ENCODE measurements around the gene MACROD2. TPM values are rescaled to one million over a fixed set of nuclear protein-coding genes. Genes with fewer than 3 reads are reported as not detected.

The MACROD2 gene
- total and polyA plus RNA-seq, 8 donors = 0.78 to 31.3 (median 10.9) TPM; not detected in 1

DNA sequence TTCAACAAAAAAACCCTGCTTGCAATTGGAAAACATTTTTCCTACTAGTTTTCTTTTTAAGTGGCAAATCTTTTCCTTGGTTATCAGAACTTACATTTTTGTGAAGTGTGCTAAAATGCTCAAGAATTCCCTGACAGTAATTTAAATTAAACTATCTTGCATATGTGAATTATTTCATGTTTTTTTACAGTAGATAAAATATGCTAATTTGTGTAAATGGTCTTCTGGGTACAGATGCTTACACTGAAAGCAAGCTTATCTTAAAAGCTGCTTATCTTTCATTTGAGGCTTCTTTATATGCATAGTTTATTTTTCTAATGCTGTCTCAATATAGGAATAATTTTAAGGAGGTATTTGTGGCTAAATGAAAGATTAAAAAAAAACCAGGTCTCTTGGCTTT lies 745.1 kb downstream of the MACROD2 start:
- Histone ChIP-seq H3K36me3 (no peaks in the 10 kb centered on the region), H3K27me3 (no peaks in the 10 kb centered on the region), H3K4me3 (no peak overlapping the region), H3K4me1 (no peaks in the 10 kb centered on the region), H3K27ac (no peak overlapping the region), H3K9me3 (no peaks in the 10 kb centered on the region)
- intact Hi-C loops (cut with DNase I; ENCODE audit: low total_unique reads) = no loop called here
- TF ChIP-seq POLR2A (IDR thresholded peaks at IDR 0.05) (no peak), EP300 (IDR thresholded peaks at IDR 0.05) (no peak), POLR2AphosphoS5 (IDR thresholded peaks at IDR 0.05) (no peak)
- TF ChIP-seq, protein P1, sequence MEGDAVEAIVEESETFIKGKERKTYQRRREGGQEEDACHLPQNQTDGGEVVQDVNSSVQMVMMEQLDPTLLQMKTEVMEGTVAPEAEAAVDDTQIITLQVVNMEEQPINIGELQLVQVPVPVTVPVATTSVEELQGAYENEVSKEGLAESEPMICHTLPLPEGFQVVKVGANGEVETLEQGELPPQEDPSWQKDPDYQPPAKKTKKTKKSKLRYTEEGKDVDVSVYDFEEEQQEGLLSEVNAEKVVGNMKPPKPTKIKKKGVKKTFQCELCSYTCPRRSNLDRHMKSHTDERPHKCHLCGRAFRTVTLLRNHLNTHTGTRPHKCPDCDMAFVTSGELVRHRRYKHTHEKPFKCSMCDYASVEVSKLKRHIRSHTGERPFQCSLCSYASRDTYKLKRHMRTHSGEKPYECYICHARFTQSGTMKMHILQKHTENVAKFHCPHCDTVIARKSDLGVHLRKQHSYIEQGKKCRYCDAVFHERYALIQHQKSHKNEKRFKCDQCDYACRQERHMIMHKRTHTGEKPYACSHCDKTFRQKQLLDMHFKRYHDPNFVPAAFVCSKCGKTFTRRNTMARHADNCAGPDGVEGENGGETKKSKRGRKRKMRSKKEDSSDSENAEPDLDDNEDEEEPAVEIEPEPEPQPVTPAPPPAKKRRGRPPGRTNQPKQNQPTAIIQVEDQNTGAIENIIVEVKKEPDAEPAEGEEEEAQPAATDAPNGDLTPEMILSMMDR (IDR thresholded peaks at IDR 0.05) = no peak
- no peak for DNase-seq

DNA sequence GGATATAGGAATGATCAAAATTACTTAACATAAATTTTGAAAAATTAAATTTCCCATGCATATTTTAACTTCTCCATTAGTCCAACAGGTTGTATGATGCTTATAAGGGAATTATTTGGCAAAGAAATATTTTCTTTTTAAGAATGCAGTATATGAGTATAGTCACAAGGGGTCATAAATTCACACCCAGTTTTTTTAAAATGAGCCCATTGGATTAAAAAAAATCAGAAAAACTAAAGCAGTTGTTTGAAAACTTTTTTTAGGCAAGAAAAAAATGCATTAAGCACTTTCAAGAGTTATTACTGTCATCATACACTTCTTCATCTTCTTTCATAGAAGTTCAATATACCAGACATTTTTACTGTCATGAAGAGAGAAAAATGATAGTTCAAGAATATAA lies 746.3 kb downstream of the MACROD2 start:
- H3K9me3 ChIP-seq = no peaks in the 10 kb centered on the region
- H3K4me1 ChIP-seq = no peaks in the 10 kb centered on the region
- H3K27me3 ChIP-seq = no peaks in the 10 kb centered on the region
- DNase-seq = no peak
- no peaks in the 10 kb centered on the region for H3K36me3 ChIP-seq
- intact Hi-C loops (cut with DNase I; ENCODE audit: low total_unique reads) = no loop called here
- H3K27ac ChIP-seq = no peak overlapping the region
- no peak for TF ChIP-seq EP300 (IDR thresholded peaks at IDR 0.05)
- TF ChIP-seq POLR2AphosphoS5 (IDR thresholded peaks at IDR 0.05) = no peak
- TF ChIP-seq POLR2A (IDR thresholded peaks at IDR 0.05) = no peak
- TF ChIP-seq, protein P1 (IDR thresholded peaks at IDR 0.05) = no peak
- no peak overlapping the region for H3K4me3 ChIP-seq

DNA sequence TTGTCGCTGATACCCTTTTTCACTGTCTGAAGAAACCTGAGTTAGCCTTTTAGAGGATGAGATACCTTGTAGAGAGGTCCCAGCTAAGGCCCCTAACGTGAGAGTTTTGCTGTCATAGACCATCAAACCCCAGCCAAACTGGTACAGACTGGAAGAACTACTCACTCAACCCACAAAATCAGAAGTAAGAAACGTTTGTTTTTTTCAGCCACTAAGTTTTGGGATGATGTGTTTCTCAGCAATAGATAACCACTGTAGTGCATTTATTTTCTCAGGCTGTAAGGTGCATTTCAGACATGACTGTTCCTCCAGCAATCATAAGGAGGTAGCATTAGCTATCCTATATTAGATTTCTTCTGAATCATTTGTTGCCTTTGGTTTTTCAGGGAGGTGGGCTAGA lies 749.4 kb downstream of the MACROD2 start:
- H3K36me3 ChIP-seq = no peaks in the 10 kb centered on the region
- H3K27ac ChIP-seq = no peak overlapping the region
- intact Hi-C loops (cut with DNase I; ENCODE audit: low total_unique reads) = no loop called here
- 52 to 58% (median 54%) methylated on average over 3 of the region's 3 CpGs for WGBS, 5 donors
- H3K9me3 ChIP-seq = no peaks in the 10 kb centered on the region
- no peak overlapping the region for H3K4me3 ChIP-seq
- TF ChIP-seq EP300 (IDR thresholded peaks at IDR 0.05) (no peak), POLR2A (IDR thresholded peaks at IDR 0.05) (no peak), POLR2AphosphoS5 (IDR thresholded peaks at IDR 0.05) (no peak)
- TF ChIP-seq, protein P1 (IDR thresholded peaks at IDR 0.05) = no peak
- DNase-seq = no peak
- H3K27me3 ChIP-seq = no peaks in the 10 kb centered on the region
- no peaks in the 10 kb centered on the region for H3K4me1 ChIP-seq

DNA sequence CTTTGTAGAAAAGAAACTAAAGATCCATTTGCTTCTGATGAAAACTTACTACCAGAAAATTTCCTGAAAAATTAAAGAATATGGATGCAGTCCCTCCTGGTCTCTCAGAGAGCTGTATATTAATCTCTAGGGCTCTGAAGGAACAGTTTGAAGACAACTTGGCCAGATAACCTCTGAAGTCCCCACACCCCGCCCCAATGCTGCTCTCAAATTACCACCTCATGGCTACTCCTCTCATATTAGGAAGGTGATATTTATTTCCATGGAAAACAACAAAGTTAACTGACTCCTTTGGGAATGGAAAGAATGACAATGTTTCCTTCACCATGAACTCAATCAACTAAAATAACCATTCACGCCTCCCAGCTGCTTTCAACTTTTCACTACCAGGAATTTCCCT lies 750.5 kb downstream of the MACROD2 start:
- Histone ChIP-seq H3K27me3 (no peaks in the 10 kb centered on the region), H3K4me3 (no peak overlapping the region), H3K36me3 (no peaks in the 10 kb centered on the region), H3K4me1 (no peaks in the 10 kb centered on the region), H3K27ac (no peak overlapping the region), H3K9me3 (no peaks in the 10 kb centered on the region)
- DNase-seq = no peak
- intact Hi-C loops (cut with DNase I; ENCODE audit: low total_unique reads) = no loop called here
- 82 to 93% (median 85%) methylated on average over 2 of the region's 2 CpGs for WGBS, 5 donors
- no peak for TF ChIP-seq POLR2AphosphoS5 (IDR thresholded peaks at IDR 0.05)
- TF ChIP-seq EP300 (IDR thresholded peaks at IDR 0.05) = no peak
- TF ChIP-seq, protein P1 (IDR thresholded peaks at IDR 0.05) = no peak
- TF ChIP-seq POLR2A (IDR thresholded peaks at IDR 0.05) = no peak
